ENCODE data around the gene AEN.

DNA sequence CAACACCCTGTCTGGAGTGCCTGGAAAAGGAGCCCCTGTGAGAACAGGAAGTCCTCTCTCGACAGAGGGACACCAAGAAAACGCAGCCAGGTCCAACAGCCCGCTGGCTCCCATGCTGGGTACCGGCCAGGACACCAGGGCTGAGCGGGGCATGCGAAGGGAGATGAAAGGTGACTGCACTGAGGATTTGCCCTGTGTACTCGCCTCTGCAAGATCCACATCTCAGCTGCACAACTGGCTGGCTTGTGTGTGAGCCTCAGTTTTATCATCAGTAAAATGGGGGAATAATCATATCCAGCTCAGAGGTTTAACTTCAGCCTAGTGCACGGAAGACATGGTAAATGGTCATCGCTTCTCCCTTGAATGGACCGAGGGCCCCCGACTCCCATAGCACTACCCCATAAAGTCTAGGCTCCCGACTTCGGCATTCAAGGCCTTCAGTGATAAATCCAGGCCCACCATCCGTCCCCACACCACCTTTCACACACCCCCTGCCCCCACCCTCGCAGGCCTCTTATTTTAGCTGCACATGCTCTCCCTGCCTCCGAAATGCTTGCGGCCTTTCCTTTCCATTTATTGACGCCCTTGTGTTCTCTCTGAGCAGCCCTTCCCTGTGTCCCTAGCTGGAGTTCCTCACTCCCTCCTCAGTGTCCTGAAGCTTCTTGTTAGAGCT, 33.4 kb downstream of the AEN start:
- TF ChIP-seq, protein P1, sequence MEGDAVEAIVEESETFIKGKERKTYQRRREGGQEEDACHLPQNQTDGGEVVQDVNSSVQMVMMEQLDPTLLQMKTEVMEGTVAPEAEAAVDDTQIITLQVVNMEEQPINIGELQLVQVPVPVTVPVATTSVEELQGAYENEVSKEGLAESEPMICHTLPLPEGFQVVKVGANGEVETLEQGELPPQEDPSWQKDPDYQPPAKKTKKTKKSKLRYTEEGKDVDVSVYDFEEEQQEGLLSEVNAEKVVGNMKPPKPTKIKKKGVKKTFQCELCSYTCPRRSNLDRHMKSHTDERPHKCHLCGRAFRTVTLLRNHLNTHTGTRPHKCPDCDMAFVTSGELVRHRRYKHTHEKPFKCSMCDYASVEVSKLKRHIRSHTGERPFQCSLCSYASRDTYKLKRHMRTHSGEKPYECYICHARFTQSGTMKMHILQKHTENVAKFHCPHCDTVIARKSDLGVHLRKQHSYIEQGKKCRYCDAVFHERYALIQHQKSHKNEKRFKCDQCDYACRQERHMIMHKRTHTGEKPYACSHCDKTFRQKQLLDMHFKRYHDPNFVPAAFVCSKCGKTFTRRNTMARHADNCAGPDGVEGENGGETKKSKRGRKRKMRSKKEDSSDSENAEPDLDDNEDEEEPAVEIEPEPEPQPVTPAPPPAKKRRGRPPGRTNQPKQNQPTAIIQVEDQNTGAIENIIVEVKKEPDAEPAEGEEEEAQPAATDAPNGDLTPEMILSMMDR (conservative IDR thresholded peaks at IDR 0.05), result no peak
- no peak for TF ChIP-seq ZFX (IDR thresholded peaks at IDR 0.05)

Data from C4-2B (cell line).